ENCODE data around the gene FKRP.
"Not testable (repeated sequence)": the region's sequence is repeated elsewhere in the genome, so short reads cannot be mapped to it uniquely, and the experiment has no call there.

Gene FKRP

GRCh38 chr19:46759817-46760333 is 14.0 kb downstream of the FKRP start:
- peak; percentile 53 for DNase-seq

- no peak for DNase-seq
Observed at GRCh38 chr19:46760363-46760762, 14.5 kb downstream of the FKRP start.

- not testable (repeated sequence) for DNase-seq
Observed at GRCh38 chr19:46760897-46761296, 15.0 kb downstream of the FKRP start.

- no peak for DNase-seq
Observed at GRCh38 chr19:46761418-46761831, 15.6 kb downstream of the FKRP start.

GRCh38 chr19:46762245-46762890 is 16.5 kb downstream of the FKRP start:
- no peak for DNase-seq

GRCh38 chr19:46764817-46765291 is 19.0 kb downstream of the FKRP start:
- no peak for DNase-seq

- no peak for DNase-seq
Observed at GRCh38 chr19:46766569-46767317, 20.9 kb downstream of the FKRP start.

GRCh38 chr19:46768746-46769145 is 22.9 kb downstream of the FKRP start:
- not testable (repeated sequence) for DNase-seq

GRCh38 chr19:46772170-46773017 is 26.5 kb downstream of the FKRP start:
- no peak for DNase-seq

GRCh38 chr19:46773018-46773399 is 27.2 kb downstream of the FKRP start:
- DNase-seq: no peak

- no peak for DNase-seq
Observed at GRCh38 chr19:46775642-46776258, 29.9 kb downstream of the FKRP start.

GRCh38 chr19:46776927-46777911 is 31.4 kb downstream of the FKRP start:
- no peak for DNase-seq

- DNase-seq: not testable (repeated sequence)
Observed at GRCh38 chr19:46777956-46778645, 32.2 kb downstream of the FKRP start.

- DNase-seq: no peak
Observed at GRCh38 chr19:46782355-46783019, 36.6 kb downstream of the FKRP start.

GRCh38 chr19:46783670-46784069 is 37.8 kb downstream of the FKRP start:
- no peak for DNase-seq

- DNase-seq: peak; percentile 74
Observed at GRCh38 chr19:46784262-46785053, 38.6 kb downstream of the FKRP start.

- DNase-seq: no peak
Observed at GRCh38 chr19:46785054-46785979, 39.5 kb downstream of the FKRP start.

- no peak for DNase-seq
Observed at GRCh38 chr19:46785980-46786235, 40.1 kb downstream of the FKRP start.
